B cell (primary cell): ENCODE data around the gene ALPL. TPM values are rescaled to one million over a fixed set of nuclear protein-coding genes. Genes with fewer than 3 reads are reported as not detected.
A peak's percentile ranks its signal among the peaks of the same experiment; 100 is the strongest.

Experiments
- ATAC-seq: fragments of 200-7000 bp; cut with Tn5 transposase; one replicate; pipeline ENCODE4 v1.10.0; 2021; ENCODE audit warnings: low read depth, mild to moderate bottlenecking, moderate number of reproducible peaks, moderate library complexity
- CTCF ChIA-PET: fragments of 350-600 bp; sonication (Branson Sonifier 250); formaldehyde crosslinking; loops from one replicate; lab custom pipeline; 2021; ENCODE audit warnings: antibody characterized with exemption, inconsistent platforms; lab: Charles Lee
- POLR2A ChIA-PET: fragments of 350-600 bp; sonication (Branson Sonifier 250); formaldehyde crosslinking; loops from one replicate; lab custom pipeline; 2021; ENCODE audit warnings: antibody characterized with exemption; lab: Charles Lee
- DNase-seq: peaks from one replicate; pipeline ENCODE4 v3.0.0; 2013
- H2AFZ ChIP-seq: 2 replicates; pipeline ENCODE4 v1.6.1; 2012; ENCODE audit warnings: mild to moderate bottlenecking, low read depth, low read length; ENCODE audit not compliant: insufficient read depth, poor library complexity, severe bottlenecking
- H3K27ac ChIP-seq, 2 donors: 1 replicate in 1 of 2; 2 replicates in 1 of 2; pipeline ENCODE4 v1.5.1; 2012 to 2013; ENCODE audit warnings: low read length in 2 of 2, mild to moderate bottlenecking in 2 of 2, moderate library complexity in 1 of 2
- H3K27me3 ChIP-seq, 4 experiments: fragments of 200-600 bp in 1 of 4; sonication (generic) in 1 of 4; replicated peaks in 1 of 4; 1 replicate in 2 of 4; 2 replicates in 2 of 4; pipeline versions ENCODE4 v1.6.1 to v1.7.0; 2013 to 2016; ENCODE audit warnings: low read length in 3 of 4, mild to moderate bottlenecking in 2 of 4, mixed read lengths in 1 of 4, moderate library complexity in 1 of 4; ENCODE audit not compliant: insufficient read depth in 4 of 4, control insufficient read depth in 3 of 4; ENCODE audit errors: control extremely low read depth in 1 of 4
- H3K36me3 ChIP-seq, 2 experiments: replicated peaks in 1 of 2; 1 replicate in 1 of 2; 2 replicates in 1 of 2; pipeline versions ENCODE4 v1.6.1 to v1.7.1; 2013; ENCODE audit warnings: low read length in 1 of 2; ENCODE audit not compliant: insufficient read depth in 2 of 2, control insufficient read depth in 1 of 2; ENCODE audit errors: control extremely low read depth in 1 of 2, extremely low read depth in 1 of 2
- H3K4me1 ChIP-seq, 2 donors: fragments of 200-600 bp in 1 of 2; sonication (generic) in 1 of 2; 1 replicate in 1 of 2; 2 replicates in 1 of 2; pipeline versions ENCODE4 v1.5.1 to v1.6.1; 2013 to 2017; ENCODE audit warnings: low read length in 2 of 2; ENCODE audit not compliant: control insufficient read depth in 2 of 2, insufficient read depth in 2 of 2
- H3K4me2 ChIP-seq: replicated peaks from 2 replicates; pipeline ENCODE3; 2012; ENCODE audit warnings: mild to moderate bottlenecking, low read depth, low read length; ENCODE audit not compliant: poor library complexity, severe bottlenecking
- H3K4me3 ChIP-seq, 5 experiments: fragments of 200-600 bp in 1 of 5; sonication (generic) in 1 of 5; 1 replicate in 3 of 5; 2 replicates in 2 of 5; pipeline versions ENCODE4 v1.5.1 to v1.7.0; 2011 to 2016; ENCODE audit warnings: low read length in 4 of 5, mild to moderate bottlenecking in 4 of 5, low read depth in 2 of 5, control low read depth in 1 of 5, moderate library complexity in 1 of 5; ENCODE audit not compliant: insufficient read depth in 1 of 5; ENCODE audit errors: control extremely low read depth in 1 of 5, extremely low read depth in 1 of 5
- H3K79me2 ChIP-seq: fragments of 200-600 bp; sonication (generic); one replicate; pipeline ENCODE4 v1.6.0; 2016; ENCODE audit warnings: low read length; ENCODE audit not compliant: control insufficient read depth, insufficient read depth
- H3K9ac ChIP-seq: fragments of 200-600 bp; sonication (generic); 2 replicates; pipeline ENCODE4 v1.6.1; 2017; ENCODE audit warnings: mild to moderate bottlenecking, low read length, moderate library complexity
- H3K9me3 ChIP-seq, 3 donors: one replicate each; pipeline versions ENCODE4 v1.6.1 to v1.7.1; 2013; ENCODE audit warnings: low read length in 2 of 3; ENCODE audit not compliant: control insufficient read depth in 2 of 3, insufficient read depth in 1 of 3; ENCODE audit errors: control extremely low read depth in 1 of 3
- H4K20me1 ChIP-seq: 2 replicates; pipeline ENCODE4 v1.6.0; 2012; ENCODE audit warnings: mild to moderate bottlenecking, low read length; ENCODE audit not compliant: insufficient read depth, control insufficient read depth, poor library complexity, severe bottlenecking
- H3K27ac Mint-ChIP-seq: one replicate; pipeline ENCODE4 v1.8.0; 2021; ENCODE audit warnings: mixed read lengths
- H3K27me3 Mint-ChIP-seq: one replicate; pipeline ENCODE4 v1.8.0; 2021; ENCODE audit warnings: mixed read lengths
- H3K4me1 Mint-ChIP-seq: one replicate; pipeline ENCODE4 v1.8.0; 2021; ENCODE audit warnings: mixed read lengths
- H3K4me3 Mint-ChIP-seq: one replicate; pipeline ENCODE4 v1.8.0; 2021; ENCODE audit warnings: mixed read lengths
- H3K9me3 Mint-ChIP-seq: one replicate; pipeline ENCODE4 v1.8.0; 2022; ENCODE audit warnings: mixed read lengths; ENCODE audit not compliant: insufficient read depth
- EZH2 ChIP-seq: IDR thresholded peaks from 2 replicates; pipeline ENCODE4 v1.6.1; 2012; ENCODE audit warnings: borderline replicate concordance, low read depth, mild to moderate bottlenecking, moderate library complexity, low read length; ENCODE audit not compliant: insufficient read depth, poor library complexity, severe bottlenecking
- WGBS: methylation state at CpG from one replicate; pipeline ENCODE4 v1.1.5; 2013; ENCODE audit warnings: missing lambda C conversion rate; ENCODE audit not compliant: insufficient coverage; 5-methylcytosine and 5-hydroxymethylcytosine counted together
- intact Hi-C: fragments of 100-400 bp; cut with micrococcal nuclease; formaldehyde crosslinking; loops from one replicate; pipeline ENCODE4 v1.10.0; 2022
- polyA plus RNA-seq: library from polyadenylated mRNA; depleted of rRNA; stranded (reverse); fragments of >200 nt; gene quantifications from 2 replicates; pipeline ENCODE4 v1.2.3, GENCODE V29; 2012
- total RNA-seq, 2 donors: library from RNA; stranded (reverse); fragments of 120-200 nt in 1 of 2; gene quantifications; 1 replicate in 1 of 2; 2 replicates in 1 of 2; pipeline versions ENCODE4 v1.2.3 to v1.2.4, GENCODE V29; 2013 to 2022
- TF ChIP-seq, protein P1 (sequence below): fragments of 200-600 bp; IDR thresholded peaks from one replicate; pipeline ENCODE4 v1.8.0; 2022; ENCODE audit warnings: antibody characterized with exemption, mild to moderate bottlenecking

The ALPL gene
- total and polyA plus RNA-seq, 2 donors (not counting 1 experiment from before 2014, with no cell fraction given), result 1.6 to 12.2 TPM

- DNase-seq, result no peak
- Histone ChIP-seq H3K4me1 (peaks cover 0 to 9% of the 10 kb centered on the region in 2 donors), H3K9ac (no peak overlapping the region), H3K27me3 (peaks cover 0 to 31% (median 9%) of the 10 kb centered on the region in 4 experiments), H3K27ac (no peak overlapping the region), H3K9me3 (no peaks in the 10 kb centered on the region), H3K36me3 (no peaks in the 10 kb centered on the region), H3K4me2 (peak overlapping the region; percentile 58), H3K79me2 (no peaks in the 10 kb centered on the region), H3K4me3 (no peak overlapping the region), H2AFZ (no peak overlapping the region), H4K20me1 (no peaks in the 10 kb centered on the region)
- peak overlapping the region; percentile 73 for H3K4me3 Mint-ChIP-seq
- ATAC-seq, result no peak
- H3K4me1 Mint-ChIP-seq, result peaks cover 11% of the 10 kb centered on the region
- ChIA-PET CTCF (no interaction called here), POLR2A (no interaction called here)
- TF ChIP-seq, protein P1, sequence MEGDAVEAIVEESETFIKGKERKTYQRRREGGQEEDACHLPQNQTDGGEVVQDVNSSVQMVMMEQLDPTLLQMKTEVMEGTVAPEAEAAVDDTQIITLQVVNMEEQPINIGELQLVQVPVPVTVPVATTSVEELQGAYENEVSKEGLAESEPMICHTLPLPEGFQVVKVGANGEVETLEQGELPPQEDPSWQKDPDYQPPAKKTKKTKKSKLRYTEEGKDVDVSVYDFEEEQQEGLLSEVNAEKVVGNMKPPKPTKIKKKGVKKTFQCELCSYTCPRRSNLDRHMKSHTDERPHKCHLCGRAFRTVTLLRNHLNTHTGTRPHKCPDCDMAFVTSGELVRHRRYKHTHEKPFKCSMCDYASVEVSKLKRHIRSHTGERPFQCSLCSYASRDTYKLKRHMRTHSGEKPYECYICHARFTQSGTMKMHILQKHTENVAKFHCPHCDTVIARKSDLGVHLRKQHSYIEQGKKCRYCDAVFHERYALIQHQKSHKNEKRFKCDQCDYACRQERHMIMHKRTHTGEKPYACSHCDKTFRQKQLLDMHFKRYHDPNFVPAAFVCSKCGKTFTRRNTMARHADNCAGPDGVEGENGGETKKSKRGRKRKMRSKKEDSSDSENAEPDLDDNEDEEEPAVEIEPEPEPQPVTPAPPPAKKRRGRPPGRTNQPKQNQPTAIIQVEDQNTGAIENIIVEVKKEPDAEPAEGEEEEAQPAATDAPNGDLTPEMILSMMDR, result no peak
- no peak for TF ChIP-seq EZH2
- no peak overlapping the region for H3K27ac Mint-ChIP-seq
- intact Hi-C loops, result no loop called here
- peaks cover 30% of the 10 kb centered on the region for H3K27me3 Mint-ChIP-seq
- 43% methylated on average over 39 of the region's 39 CpGs for WGBS
- no peaks in the 10 kb centered on the region for H3K9me3 Mint-ChIP-seq
These were observed 112.7 kb downstream of the ALPL start for GRCh38 chr1:21621761-21622436.
